NCI-H345 treated with DMSO at 0.1 percent for 48 hours (cell line): ENCODE measurements around the gene MRPS17.

Source experiments
- DNase-seq: peaks from one replicate; lab custom pipeline; 2025; ENCODE audit not compliant: unreplicated experiment; lab: John Stamatoyannopoulos, UW

MRPS17 gene

DNA sequence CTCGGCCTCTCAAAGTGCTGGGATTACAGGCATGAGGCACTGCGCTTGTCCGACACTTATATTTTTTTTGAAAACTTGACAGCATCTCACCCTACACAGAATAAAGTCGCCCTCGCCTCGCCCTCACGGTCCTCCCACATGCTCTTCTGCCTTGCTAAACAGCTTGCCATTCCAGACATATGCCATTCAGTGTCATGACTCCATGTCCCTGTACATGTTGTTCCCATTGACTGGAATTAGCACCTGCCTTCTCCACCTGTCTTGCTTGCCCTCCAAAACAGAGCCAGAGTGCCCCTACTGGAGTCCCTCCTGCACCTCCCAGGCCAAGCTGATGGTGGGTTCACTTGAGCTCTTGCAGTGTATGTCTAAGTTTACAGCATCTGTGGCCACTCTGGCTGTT is 18.9 kb downstream of the MRPS17 start:
- DNase-seq: peak; percentile 68

DNA sequence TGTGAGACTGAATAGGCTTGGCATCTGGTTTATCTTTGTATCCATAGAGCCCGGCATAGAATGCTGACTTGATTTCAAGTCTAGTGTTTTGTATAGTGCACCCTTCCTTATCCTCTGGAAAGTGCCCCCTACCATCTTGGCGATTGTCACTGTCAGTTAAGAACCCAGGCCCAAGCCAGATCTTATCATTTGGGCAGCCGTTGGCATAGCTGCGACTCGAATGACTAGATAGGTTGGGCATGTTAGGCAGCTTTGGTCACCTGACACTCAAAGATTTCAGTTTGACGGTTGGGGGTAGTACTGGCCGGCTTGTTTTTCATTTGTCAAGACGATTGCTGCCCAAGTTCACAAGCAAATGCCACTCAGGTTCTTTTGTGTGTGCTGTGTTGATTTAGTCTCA is 19.3 kb downstream of the MRPS17 start:
- DNase-seq: peak; percentile 82

DNA sequence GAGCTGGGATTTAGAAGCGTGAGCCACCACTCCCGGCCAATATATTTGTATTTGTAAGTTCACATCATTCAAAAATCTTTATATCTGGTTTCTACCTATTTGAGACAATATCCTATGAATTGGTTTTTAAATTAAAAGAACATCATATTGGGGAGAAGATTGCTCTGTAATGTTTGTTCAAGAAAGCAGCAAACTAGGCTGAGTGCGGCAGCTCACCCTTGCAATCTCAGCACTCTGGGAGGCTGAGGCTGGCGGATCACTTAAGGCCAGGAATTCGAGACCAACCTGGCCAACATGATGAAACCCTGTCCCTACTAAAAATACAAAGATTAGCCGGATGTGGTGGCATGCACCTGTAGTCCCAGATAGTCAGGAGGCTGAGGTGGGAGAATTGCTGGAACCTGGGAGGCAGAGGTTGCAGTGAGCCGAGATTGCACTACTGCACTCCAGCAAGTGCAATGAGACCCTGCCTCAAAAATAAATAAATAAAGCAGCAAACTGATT is 22.1 kb downstream of the MRPS17 start:
- DNase-seq: no peak

DNA sequence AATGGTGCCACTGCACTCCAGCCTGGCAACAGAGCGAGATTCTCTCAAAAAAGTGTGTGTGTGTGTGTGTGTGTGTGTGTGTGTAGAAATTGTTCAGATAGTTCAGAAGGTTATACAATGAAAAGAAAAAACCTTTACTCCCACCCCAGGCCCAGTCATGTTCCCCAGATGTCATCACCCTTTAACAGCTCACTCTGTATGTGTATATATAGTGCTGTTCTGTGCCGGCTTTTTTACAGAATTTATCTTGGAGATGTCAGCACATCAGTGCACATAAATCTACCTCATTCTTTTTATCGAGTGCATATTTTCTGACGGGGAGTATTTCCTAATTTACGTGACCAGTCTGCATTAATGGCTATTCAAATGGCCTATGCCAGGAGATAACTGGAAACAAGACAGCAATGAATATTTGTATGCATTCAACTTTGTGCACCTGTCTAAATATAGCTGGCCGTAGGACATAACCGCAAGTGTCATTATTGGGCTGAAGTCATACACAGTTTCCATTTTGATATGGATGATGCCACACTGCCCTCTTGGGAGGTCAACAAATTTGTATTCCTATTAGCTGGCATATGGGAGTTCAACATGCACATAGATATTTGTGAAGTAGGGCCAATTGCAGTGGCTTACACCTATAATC is 24.4 kb downstream of the MRPS17 start:
- no peak for DNase-seq

DNA sequence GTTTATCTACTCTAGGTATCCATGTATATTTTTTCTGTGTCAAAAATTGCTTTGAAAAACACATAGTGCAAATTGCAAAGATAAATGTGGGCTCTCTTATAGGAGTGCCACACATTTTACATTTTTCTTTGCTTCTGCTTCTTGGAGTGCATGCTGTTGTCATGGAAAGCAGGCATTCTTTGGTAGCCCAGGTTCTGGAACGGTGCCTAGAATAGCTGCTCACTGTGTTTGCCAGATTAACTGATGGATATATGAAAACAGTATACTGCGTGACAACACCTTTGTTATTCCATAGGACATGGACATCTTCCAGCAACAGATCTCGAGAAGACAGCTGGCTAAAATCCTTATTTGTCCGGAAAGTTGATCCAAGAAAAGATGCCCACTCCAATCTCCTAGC is 26.2 kb downstream of the MRPS17 start:
- DNase-seq: peak; percentile 54

DNA sequence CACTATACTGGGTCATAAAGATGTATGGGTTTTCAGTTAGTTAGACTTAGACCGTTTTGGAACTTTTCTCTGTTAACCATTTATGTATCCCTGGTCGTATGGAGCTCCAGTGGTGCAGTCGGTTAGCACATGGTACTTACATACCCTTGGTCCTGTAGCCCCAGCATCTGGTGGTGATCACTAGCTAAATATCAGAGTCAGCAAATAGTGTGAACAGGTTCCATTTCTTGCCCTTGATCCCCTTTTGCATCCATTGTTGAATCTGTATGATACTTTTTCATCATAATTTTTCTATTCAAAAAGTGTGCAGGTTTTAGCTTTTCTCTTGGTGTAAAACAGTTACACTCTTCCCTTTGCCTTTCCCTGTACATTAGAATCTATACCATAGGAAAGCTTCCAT is 28.6 kb downstream of the MRPS17 start:
- no peak for DNase-seq

DNA sequence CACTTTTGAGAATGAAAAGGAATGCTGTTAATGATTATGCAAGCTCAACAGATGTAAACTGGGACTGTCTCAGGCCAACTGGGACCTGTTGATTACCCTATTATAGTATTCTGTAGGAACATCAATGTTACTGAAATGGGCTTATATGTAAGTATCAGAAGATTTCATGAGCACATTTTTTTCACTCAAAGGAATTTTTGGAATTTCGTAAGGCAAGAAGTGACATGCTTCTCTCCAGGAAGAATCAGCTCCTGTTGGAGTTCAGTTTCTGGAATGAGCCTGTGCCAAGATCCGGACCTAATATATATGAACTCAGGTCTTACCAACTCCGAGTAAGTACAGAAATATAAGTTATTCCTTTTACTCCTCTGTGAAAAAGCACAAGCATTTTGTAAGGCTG is 31.9 kb downstream of the MRPS17 start:
- DNase-seq: no peak

DNA sequence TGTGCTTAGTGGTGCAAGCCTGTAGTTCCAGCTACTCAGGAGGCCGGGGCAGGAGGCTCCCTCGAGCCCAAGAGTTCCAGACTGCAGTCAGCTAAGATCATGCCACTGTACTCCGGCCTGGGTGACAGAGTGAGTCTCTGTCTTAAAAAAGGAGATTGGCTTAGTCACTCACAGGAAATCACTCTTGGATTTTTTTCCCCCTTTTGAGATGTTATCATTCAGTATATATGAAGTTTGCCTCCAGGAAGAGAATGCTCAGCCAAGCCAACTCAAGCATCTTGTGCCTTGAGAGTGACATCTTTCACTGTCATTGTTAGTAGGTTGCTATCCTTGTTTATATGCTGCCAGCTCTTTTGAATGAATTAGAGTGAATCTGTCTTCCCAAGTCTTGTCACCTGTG is 40.7 kb downstream of the MRPS17 start:
- no peak for DNase-seq

DNA sequence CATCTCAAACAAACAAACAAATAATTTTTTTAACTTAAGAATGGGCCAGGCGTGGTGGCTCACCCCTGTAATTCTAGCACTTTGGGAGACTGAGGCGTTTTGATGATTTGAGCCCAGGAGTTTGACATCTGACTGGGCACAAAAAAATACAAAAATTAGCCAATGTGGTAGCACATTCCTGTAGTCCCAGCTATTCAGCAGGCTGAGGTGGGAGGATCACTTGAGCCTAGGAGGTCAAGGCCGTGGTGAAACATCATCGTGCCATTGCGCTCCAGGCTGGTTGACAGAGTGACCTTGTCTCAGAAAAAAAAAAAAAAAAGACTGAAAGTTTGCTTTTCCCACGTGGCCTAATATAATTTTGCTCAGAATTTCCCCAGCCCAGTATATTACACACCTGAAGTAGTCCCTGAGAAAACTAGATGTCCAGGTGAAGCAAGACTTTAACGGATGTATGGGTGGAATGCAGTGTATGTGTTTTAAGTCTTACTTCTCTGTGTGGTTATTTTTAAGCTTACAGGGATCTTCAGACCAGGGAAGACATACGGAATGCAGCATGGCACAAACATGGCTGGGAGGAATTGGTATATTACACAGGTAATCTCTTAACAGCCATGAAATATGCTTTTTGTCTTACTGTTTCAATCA is 45.3 kb downstream of the MRPS17 start:
- DNase-seq: no peak

DNA sequence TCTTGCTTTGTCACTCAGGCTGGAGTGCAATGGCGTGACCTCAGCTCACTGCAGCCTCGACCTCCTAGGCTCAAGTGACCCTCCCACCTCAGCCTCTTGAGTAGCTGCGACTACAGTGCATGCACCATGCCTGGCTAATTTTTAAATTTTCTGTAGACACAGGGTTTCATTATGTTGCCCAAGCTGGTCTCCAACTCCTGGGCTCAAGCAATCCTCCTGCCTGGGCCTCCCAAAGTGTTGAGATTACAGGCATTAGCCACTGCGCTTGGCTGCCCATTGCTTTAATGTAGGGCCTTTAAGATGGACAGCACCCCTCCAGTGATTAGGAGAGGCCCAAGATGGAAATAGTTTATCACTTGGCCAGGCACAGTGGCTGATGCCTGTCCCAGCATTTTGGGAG is 52.1 kb downstream of the MRPS17 start:
- DNase-seq: no peak
